H1 (cell line): ENCODE measurements around the gene RANBP3L. TPM values are rescaled to one million over a fixed set of nuclear protein-coding genes. Genes with fewer than 3 reads are reported as not detected.

ENCODE experiments used
- ASH2L ChIP-seq: fragments of 200-600, 300-600 bp; sonication (generic); IDR thresholded peaks from one replicate; pipeline ENCODE4 v1.7.1; 2017; ENCODE audit warnings: low read length
- EP300 ChIP-seq, 2 experiments: IDR thresholded peaks; 1 replicate in 1 of 2; 2 replicates in 1 of 2; pipeline ENCODE4 v1.6.1; 2011 to 2012; ENCODE audit warnings: low read depth in 2 of 2, low read length in 2 of 2, mild to moderate bottlenecking in 2 of 2, borderline replicate concordance in 1 of 2, inconsistent platforms in 1 of 2, moderate library complexity in 1 of 2
- GABPA ChIP-seq: IDR thresholded peaks from 2 replicates; pipeline ENCODE4 v1.6.1; 2011; ENCODE audit warnings: mild to moderate bottlenecking, low read length, moderate library complexity, borderline replicate concordance; ENCODE audit not compliant: insufficient read depth
- NANOG ChIP-seq: IDR thresholded peaks from 2 replicates; pipeline ENCODE4 v1.6.1; 2011; ENCODE audit warnings: low read length, low read depth, mild to moderate bottlenecking, inconsistent platforms; ENCODE audit not compliant: insufficient read depth, poor library complexity, severe bottlenecking
- SIX5 ChIP-seq: IDR thresholded peaks from 2 replicates; pipeline ENCODE4 v1.6.1; 2011; ENCODE audit warnings: mild to moderate bottlenecking, low read depth, low read length
- ZNF274 ChIP-seq: IDR thresholded peaks from 2 replicates; pipeline ENCODE4 v1.7.0; 2012; ENCODE audit warnings: low read length, borderline replicate concordance; ENCODE audit errors: extremely low read depth
- polyA plus RNA-seq, 7 experiments: library from polyadenylated mRNA; depleted of rRNA in 3 of 7; stranded (reverse) in 5 of 7; unstranded in 2 of 7; fragments of >200 nt in 5 of 7; fragments of 200-250 nt in 2 of 7; gene quantifications; 1 replicate in 5 of 7; 2 replicates in 1 of 7; 4 replicates in 1 of 7; pipeline versions ENCODE4 v1.2.1 to v1.2.3, GENCODE V29; 2011 to 2013; ENCODE audit warnings: missing spikeins in 2 of 7, mixed read lengths in 2 of 7
- total RNA-seq: library from RNA; stranded (reverse); fragmentation: NEBNext Ultra II Directional; extraction: Animal tissue kit (Norgen Biotek cat#: 25700); gene quantifications from 2 replicates; pipeline ENCODE4 v1.2.1, GENCODE V29; 2021

The RANBP3L gene
- total and polyA plus RNA-seq, 2 of the 8 experiments (the other 6 are each of a cell fraction or from before 2014, with no cell fraction given): not detected

GRCh38 chr5:36277521-36278176, 24.1 kb downstream of the RANBP3L start (continued):
- TF ChIP-seq SIX5 (no peak), EP300 (IDR thresholded peaks at IDR 0.05; ENCODE audit: borderline replicate concordance in 1 of 2, low read depth in 2 of 2, low read length in 2 of 2) (no peak), GABPA (no peak), NANOG (no peak), ASH2L (no peak), ZNF274 (no peak)
